HepG2 (cell line): Measurements from ENCODE around the gene PROC. TPM values are rescaled to one million over a fixed set of nuclear protein-coding genes. Genes with fewer than 3 reads are reported as not detected.

Experiments
- ZBED4 ChIP-seq: sonication (generic); formaldehyde crosslinking; IDR thresholded peaks from 2 replicates; pipeline ENCODE4 v1.4.0; 2020; ENCODE audit warnings: missing genetic modification reagents, borderline replicate concordance
- ZNF224 ChIP-seq: sonication (generic); formaldehyde crosslinking; IDR thresholded peaks from 2 replicates; pipeline ENCODE4 v1.5.0; 2020; ENCODE audit warnings: mild to moderate bottlenecking, missing genetic modification reagents
- ZNF503 ChIP-seq: sonication (generic); formaldehyde crosslinking; IDR thresholded peaks from 2 replicates; pipeline ENCODE4 v1.4.0; 2020; ENCODE audit warnings: missing genetic modification reagents
- ZNF510 ChIP-seq: sonication (generic); formaldehyde crosslinking; IDR thresholded peaks from 2 replicates; pipeline ENCODE4 v1.4.0; 2020; ENCODE audit warnings: low read depth, mild to moderate bottlenecking, missing genetic modification reagents
- polyA plus RNA-seq, 8 experiments: library from polyadenylated mRNA; depleted of rRNA in 3 of 8; stranded (reverse) in 7 of 8; unstranded in 1 of 8; fragments of >200 nt; fragmentation: Illumina TruSeq in 4 of 8; extraction: Trizol in 4 of 8; gene quantifications; 2 replicates each; pipeline versions ENCODE4 v1.2.1 to v1.2.3, GENCODE V29; 2011 to 2016; ENCODE audit warnings: low read depth in 4 of 8, missing spikeins in 1 of 8, mixed read lengths in 1 of 8; ENCODE audit not compliant: insufficient read depth in 1 of 8
- total RNA-seq, 5 experiments: library from RNA; depleted of rRNA; stranded (reverse); fragments of >200 nt; fragmentation: Illumina TruSeq; extraction: Trizol; gene quantifications; 2 replicates each; pipeline ENCODE4 v1.2.3, GENCODE V29; 2016; ENCODE audit warnings: low read depth in 1 of 5
- TF ChIP-seq, protein P1 (sequence below): sonication (generic); formaldehyde crosslinking; IDR thresholded peaks from one replicate; pipeline ENCODE4 v1.5.1; 2020; ENCODE audit warnings: mild to moderate bottlenecking, missing genetic modification reagents; ENCODE audit errors: not compliant biosample characterization
- TF ChIP-seq, protein P2 (sequence below), 2 experiments: sonication (generic) in 1 of 2; formaldehyde crosslinking in 1 of 2; IDR thresholded peaks; 2 replicates each; pipeline versions ENCODE4 v1.4.0 to v1.6.1; 2016 to 2020; ENCODE audit warnings: borderline replicate concordance in 1 of 2, low read depth in 1 of 2, mild to moderate bottlenecking in 1 of 2, missing genetic modification reagents in 1 of 2

The PROC gene
- total and polyA plus RNA-seq, 2 of the 13 experiments (the other 11 are each of a cell fraction or from before 2014, with no cell fraction given): 134 to 185 TPM

- TF ChIP-seq ZBED4 (CRISPR knock-in tag) (peak; percentile 63; the same call in 1 of the 2 replicates), ZNF510 (CRISPR knock-in tag) (0 out of 2 replicates have a peak, but pooled peaks have one; percentile 49), ZNF503 (no peak), ZNF224 (CRISPR knock-in tag) (no peak)
- TF ChIP-seq, protein P1, sequence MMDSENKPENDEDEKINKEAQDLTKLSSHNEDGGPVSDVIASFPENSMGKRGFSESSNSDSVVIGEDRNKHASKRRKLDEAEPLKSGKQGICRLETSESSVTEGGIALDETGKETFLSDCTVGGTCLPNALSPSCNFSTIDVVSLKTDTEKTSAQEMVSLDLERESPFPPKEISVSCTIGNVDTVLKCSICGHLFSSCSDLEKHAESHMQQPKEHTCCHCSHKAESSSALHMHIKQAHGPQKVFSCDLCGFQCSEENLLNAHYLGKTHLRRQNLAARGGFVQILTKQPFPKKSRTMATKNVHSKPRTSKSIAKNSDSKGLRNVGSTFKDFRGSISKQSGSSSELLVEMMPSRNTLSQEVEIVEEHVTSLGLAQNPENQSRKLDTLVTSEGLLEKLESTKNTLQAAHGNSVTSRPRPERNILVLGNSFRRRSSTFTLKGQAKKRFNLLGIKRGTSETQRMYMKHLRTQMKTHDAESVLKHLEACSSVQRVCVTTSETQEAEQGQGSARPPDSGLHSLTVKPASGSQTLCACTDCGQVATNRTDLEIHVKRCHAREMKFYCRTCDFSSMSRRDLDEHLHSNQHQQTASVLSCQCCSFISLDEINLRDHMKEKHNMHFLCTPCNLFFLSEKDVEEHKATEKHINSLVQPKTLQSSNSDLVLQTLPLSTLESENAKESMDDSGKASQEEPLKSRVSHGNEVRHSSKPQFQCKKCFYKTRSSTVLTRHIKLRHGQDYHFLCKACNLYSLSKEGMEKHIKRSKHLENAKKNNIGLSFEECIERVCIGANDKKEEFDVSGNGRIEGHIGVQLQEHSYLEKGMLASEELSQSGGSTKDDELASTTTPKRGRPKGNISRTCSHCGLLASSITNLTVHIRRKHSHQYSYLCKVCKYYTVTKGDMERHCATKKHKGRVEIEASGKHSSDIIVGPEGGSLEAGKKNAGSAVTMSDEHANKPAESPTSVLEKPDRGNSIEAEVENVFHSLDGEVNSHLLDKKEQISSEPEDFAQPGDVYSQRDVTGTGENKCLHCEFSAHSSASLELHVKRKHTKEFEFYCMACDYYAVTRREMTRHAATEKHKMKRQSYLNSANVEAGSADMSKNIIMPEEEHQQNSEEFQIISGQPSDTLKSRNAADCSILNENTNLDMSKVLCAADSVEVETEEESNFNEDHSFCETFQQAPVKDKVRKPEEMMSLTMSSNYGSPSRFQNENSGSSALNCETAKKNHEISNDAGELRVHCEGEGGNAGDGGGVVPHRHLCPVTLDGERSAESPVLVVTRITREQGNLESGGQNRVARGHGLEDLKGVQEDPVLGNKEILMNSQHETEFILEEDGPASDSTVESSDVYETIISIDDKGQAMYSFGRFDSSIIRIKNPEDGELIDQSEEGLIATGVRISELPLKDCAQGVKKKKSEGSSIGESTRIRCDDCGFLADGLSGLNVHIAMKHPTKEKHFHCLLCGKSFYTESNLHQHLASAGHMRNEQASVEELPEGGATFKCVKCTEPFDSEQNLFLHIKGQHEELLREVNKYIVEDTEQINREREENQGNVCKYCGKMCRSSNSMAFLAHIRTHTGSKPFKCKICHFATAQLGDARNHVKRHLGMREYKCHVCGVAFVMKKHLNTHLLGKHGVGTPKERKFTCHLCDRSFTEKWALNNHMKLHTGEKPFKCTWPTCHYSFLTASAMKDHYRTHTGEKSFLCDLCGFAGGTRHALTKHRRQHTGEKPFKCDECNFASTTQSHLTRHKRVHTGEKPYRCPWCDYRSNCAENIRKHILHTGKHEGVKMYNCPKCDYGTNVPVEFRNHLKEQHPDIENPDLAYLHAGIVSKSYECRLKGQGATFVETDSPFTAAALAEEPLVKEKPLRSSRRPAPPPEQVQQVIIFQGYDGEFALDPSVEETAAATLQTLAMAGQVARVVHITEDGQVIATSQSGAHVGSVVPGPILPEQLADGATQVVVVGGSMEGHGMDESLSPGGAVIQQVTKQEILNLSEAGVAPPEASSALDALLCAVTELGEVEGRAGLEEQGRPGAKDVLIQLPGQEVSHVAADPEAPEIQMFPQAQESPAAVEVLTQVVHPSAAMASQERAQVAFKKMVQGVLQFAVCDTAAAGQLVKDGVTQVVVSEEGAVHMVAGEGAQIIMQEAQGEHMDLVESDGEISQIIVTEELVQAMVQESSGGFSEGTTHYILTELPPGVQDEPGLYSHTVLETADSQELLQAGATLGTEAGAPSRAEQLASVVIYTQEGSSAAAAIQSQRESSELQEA (CRISPR knock-in tag): no peak
- TF ChIP-seq, protein P2, sequence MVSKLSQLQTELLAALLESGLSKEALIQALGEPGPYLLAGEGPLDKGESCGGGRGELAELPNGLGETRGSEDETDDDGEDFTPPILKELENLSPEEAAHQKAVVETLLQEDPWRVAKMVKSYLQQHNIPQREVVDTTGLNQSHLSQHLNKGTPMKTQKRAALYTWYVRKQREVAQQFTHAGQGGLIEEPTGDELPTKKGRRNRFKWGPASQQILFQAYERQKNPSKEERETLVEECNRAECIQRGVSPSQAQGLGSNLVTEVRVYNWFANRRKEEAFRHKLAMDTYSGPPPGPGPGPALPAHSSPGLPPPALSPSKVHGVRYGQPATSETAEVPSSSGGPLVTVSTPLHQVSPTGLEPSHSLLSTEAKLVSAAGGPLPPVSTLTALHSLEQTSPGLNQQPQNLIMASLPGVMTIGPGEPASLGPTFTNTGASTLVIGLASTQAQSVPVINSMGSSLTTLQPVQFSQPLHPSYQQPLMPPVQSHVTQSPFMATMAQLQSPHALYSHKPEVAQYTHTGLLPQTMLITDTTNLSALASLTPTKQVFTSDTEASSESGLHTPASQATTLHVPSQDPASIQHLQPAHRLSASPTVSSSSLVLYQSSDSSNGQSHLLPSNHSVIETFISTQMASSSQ (IDR thresholded peaks at IDR 0.05; ENCODE audit: low read depth): peak; percentile 23; the same call in 1 of the 2 replicates
- TF ChIP-seq, protein P2 (CRISPR knock-in tag; IDR thresholded peaks at IDR 0.05; ENCODE audit: borderline replicate concordance): peak; percentile 78
These were observed 3.3 kb upstream of the PROC start (continued) for GRCh38 chr2:127414638-127415592.
